ENCODE data around the gene EPHA5.

Gene EPHA5

GRCh38 chr4:65670331-65671031 is at the start of gene EPHA5:
Gene EPHA5 (minus strand): TSS chr4:65670489. CDS start chr4:65669742, 747 bp downstream.
- DNase-seq: no peak

- DNase-seq: no peak
Observed at GRCh38 chr4:65719635-65720034, 49.3 kb upstream of the EPHA5 start.

GRCh38 chr4:65698631-65699030 is 28.3 kb upstream of the EPHA5 start:
- no peak for DNase-seq

DNA sequence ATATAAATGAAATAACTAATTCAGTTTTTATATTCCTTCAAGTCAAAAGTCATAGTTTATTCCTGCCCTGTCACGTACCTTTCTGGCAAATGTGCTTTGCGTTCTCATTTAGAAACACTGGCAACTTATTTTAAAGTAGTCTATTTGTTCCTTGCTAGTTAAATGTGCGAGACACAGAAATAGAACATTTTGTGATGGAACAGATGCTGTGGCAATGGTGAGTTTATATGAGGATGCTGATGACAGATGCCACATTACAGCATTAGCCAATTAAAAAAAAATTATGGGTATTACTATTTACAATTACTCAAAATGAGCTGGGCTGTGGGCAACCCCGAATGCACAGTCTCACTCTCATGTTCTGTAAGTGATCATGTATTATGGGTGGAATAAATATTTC is 26.1 kb upstream of the EPHA5 start:
- DNase-seq: no peak

GRCh38 chr4:65671372-65671771 is 1.1 kb upstream of the EPHA5 start:
- no peak for DNase-seq

DNA sequence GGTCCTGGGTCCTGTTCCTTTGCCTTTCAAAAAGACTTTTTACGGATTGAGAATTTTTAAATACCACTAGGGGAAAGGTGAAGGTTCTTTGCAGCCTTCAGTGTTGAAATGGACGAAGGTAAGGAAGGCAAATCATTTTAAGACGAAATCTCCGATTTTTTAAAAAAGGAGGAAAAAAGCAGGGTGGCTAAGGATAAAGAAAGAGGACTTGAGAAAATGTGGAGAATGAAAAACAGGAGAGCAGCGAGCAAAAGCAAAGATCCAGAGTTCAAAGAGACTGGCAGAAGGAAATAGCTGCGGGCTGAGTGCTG is 314 bp downstream of the EPHA5 start:
- DNase-seq: no peak

DNA sequence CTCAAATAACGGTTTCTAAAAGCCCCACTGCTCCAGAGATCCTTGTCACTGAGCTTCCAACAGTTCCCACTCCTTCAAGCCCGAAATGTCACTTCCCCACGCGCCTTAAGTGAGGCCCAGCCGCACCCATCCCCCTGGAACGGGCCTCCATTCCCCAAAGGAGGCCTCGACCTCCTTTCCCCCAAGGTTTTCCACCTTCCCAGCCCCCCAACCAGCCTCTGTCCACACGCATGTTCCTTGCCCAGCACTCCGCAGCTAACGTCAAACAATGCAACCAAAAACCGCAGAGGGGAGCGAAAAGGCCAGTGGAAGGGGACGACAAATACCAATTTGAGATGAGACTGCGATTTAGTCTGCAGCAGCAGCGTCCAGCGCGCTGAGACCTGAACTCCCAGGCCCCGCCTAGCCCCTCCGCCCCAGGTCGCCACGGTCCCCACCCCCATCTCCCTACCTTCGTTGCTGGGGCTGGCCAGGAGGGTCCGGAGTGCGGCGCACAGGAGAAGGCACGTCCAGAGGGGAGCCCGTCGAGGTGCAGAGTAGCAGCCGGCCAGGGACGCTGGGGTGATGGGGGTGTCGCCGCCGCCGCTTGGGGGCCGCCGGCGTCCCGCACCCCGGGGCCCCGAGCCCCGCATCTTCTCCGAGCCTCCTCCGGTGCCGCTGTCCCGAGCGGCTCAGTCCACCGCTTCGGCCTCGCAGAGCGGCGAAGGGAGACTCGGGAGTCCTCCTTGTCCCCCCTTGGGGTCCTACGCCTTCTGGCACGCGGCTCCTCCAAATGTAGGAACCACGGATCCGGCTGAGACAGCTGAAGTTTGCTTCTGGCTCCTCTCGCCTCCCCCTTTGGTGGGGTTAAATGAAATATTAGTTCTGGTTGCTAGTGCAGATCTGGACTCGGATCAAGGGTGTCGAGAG is 924 bp downstream of the EPHA5 start:
- DNase-seq: no peak

- no peak for DNase-seq
Observed at GRCh38 chr4:65668201-65669089, 1.8 kb downstream of the EPHA5 start.

DNA sequence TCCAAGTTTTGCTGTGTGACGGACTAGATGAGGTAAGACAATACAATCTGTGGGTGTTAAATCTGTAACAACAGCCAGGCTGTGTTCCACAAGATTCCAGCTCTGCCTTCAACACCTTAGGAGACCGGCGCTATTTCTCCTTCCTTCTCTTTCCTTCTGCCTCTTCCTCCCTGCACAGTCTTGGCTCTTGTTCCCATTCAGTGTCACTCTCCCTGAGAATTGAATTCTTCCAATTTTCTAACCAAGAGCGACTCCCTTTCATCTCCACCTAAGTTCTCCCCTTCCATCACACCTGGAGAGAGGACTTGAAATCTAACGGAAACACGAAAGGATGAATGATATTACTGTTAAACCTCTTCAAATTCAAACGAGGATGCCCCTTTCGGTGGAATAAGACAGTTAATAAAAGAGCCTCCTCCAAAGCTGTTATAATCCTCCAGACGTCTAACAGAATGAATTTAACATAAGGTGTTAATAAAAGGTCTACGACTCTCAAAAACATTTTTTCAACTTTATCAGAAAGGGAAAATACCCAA is 2.7 kb downstream of the EPHA5 start:
- no peak for DNase-seq

GRCh38 chr4:65665771-65666523 is 4.3 kb downstream of the EPHA5 start:
- no peak for DNase-seq

DNA sequence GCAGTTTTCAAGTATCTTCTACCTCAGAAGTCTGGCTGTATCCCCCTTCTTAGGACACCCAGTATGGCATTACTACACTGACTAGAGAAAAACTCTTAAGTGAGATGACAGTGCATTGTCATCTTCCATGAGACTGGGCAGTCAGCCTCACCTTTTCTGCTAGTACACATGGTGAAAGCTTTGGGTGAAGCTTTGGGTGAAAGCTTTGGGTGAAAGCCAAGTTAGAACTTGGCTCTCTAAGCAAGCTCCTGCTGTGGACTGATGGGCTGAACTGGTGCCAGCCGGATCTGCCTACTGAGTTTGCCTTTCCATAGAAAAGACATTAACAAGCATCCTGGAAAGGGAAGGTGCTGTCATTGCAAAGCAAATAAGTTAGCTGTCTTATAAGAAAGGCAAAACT is 8.8 kb downstream of the EPHA5 start:
- no peak for DNase-seq

GRCh38 chr4:65658117-65658516 is 12.2 kb downstream of the EPHA5 start:
- no peak for DNase-seq

- no peak for DNase-seq
Observed at GRCh38 chr4:65656008-65656407, 14.3 kb downstream of the EPHA5 start.

- DNase-seq: no peak
Observed at GRCh38 chr4:65654976-65655375, 15.3 kb downstream of the EPHA5 start.

DNA sequence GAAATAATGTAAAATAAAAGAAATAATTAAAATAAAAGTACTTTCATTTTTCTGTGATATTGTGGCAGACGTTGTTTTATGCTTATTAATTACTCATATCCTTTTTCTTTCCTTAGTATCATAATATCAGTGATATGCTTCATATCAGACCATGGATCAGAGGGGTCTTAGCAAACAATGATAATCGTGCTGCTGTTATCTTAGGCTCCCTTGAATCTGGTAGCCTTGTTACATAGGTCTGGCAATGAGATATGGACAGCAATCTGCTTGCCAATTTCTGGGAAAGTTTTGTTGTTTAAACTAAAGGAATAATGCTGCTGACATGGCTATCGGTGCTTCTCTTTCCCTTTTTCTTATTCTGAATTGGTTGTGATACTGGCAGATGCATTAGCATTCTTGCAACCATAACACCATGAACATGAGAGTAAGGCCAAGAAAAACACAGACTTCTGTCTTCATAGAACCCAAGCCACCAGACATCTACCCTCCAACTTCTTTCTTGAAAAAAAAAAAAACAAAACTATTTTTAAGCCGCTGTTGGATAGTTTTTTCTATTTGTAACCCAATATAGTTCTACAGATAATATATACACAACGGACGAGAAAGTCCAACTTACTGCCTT is 16.4 kb downstream of the EPHA5 start:
- no peak for DNase-seq

GRCh38 chr4:65651751-65652150 is 18.5 kb downstream of the EPHA5 start:
- no peak for DNase-seq

- no peak for DNase-seq
Observed at GRCh38 chr4:65651031-65651430, 19.3 kb downstream of the EPHA5 start.

DNA sequence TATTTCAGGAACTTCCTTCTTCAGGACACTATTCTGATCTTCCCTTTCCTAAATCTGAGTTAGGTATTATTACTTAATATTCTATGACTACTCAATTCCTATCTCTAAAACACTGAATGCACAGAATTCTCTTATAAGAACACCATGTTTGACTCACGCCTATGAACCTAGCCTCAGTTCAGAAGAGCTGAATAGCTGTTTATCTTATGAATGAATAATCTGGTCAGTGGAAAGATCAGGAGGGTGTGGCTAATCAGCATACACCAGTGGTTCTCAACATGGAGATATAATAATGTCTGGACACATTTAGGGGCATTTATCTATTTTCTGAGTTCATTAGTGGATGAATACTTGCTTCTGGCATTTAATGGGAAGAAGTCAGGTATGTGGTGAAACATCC is 24.2 kb downstream of the EPHA5 start:
- DNase-seq: no peak

GRCh38 chr4:65645185-65645584 is 25.1 kb downstream of the EPHA5 start:
- no peak for DNase-seq

GRCh38 chr4:65635051-65635821 is 35.1 kb downstream of the EPHA5 start:
- no peak for DNase-seq

DNA sequence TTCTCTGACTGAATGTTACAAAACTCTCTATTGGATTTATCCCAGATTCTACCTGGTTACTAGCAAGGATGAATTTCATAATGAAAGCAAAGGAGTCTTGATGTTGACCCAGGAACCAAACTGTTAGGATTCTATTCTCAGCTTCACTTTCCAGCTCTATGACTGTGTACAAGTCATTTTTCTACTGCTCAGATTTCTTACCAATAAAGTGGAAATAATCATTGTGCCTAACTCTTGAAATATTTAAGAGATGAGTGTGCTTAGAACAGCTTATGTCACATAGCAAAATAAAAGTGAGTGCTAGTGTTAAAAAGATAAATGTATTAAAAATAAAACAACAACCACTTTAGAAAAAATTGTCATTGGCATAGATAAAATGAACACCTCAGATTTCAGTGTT is 45.6 kb downstream of the EPHA5 start:
- DNase-seq: no peak

Measured in stimulated activated CD4-positive, alpha-beta T cell treated with anti-CD3 and anti-CD28 coated beads, Interleukin-1b, Interleukin-23, amount 100 ng/mL, for 48 hours (primary cell).